GM18867 (cell line): ENCODE data around the gene AHDC1.
"Not testable (repeated sequence)": the region's sequence is repeated elsewhere in the genome, so short reads cannot be mapped to it uniquely, and the experiment has no call there.

Experiments used
- ATAC-seq: cut with Tn5 transposase; IDR thresholded peaks from one replicate; pipeline ENCODE4 v1.9.1; 2021; ENCODE audit warnings: mild to moderate bottlenecking, moderate library complexity; ENCODE audit not compliant: unreplicated experiment

AHDC1 gene

GRCh38 chr1:27519331-27520258 is 84.3 kb downstream of the AHDC1 start:
- ATAC-seq: no peak

- ATAC-seq: no peak
Observed at GRCh38 chr1:27518808-27519207, 85.1 kb downstream of the AHDC1 start.

- no peak for ATAC-seq
Observed at GRCh38 chr1:27517907-27518718, 85.8 kb downstream of the AHDC1 start.

- no peak for ATAC-seq
Observed at GRCh38 chr1:27517301-27517700, 86.6 kb downstream of the AHDC1 start.

GRCh38 chr1:27515626-27516025 is 88.3 kb downstream of the AHDC1 start:
- no peak for ATAC-seq

DNA sequence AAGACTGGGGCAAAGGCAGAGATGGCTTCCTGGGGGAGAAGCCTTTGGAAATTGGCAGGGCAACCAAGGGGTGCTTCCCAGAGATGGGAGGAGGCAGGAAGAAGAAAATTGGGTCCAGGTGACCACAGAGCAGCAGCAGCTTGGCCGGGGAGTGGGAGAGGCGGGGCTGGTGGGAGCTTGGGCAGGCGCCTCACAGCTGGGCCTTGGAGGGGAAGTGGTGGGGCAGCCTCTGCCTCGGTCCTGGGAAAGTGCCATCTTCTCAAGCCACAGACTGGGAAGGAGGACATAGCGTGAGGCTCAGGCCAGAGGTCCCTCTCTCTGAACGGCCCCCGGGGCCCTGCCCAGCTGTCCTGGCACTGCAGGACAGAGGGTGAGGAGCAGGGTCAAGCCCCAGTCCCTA is 90.0 kb downstream of the AHDC1 start:
- ATAC-seq: no peak

- no peak for ATAC-seq
Observed at GRCh38 chr1:27513528-27513927, 90.4 kb downstream of the AHDC1 start.

DNA sequence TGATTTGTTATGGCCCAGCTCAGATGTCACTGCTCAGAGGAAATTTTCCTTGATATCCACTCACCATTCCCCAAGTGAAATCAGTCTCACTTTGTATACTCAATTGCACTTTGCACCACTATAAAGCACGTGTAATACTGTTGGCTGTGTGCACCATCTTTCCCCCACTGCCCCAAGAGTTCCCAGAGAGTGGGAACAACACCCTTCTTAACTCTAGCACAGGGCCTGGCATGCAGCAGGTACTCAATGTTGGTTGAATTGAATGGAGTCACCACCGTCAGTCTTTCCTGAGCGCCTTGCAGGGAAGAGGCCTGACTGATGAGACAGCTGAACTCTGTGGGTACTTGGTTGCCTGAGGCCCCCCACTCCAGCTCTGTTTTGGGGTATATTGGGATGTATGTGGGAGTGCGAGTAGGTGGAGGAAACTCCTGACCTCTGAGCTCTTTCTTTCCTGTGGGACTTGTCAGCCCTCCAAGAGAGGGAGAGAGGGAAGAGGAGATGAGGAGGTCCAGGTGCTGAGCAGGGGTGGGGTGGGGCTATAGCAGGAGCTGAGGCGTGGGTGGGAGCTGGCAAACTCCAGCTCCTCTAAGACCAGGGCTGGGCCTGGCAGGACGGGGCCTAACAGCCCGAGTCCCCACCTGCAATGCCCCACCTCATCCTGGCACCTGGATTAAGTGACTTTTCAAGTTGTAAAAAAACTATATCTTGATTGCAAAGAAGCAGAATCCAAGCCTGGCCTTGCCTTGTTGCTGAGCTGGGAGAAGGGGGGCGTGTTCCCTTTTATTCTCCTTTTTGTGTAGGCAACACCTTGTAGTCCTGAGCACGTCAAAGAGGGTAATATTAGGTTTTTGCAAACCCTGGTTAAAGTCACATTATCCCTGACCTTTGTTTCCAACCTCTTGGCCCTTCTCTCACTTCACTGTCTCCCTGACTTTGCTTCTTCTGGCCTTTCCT is 94.5 kb downstream of the AHDC1 start:
- no peak for ATAC-seq

GRCh38 chr1:27507960-27508665 is 95.8 kb downstream of the AHDC1 start:
- no peak for ATAC-seq

- ATAC-seq: no peak
Observed at GRCh38 chr1:27506703-27507102, 97.2 kb downstream of the AHDC1 start.

GRCh38 chr1:27505420-27505680 is 98.6 kb downstream of the AHDC1 start:
- no peak for ATAC-seq

DNA sequence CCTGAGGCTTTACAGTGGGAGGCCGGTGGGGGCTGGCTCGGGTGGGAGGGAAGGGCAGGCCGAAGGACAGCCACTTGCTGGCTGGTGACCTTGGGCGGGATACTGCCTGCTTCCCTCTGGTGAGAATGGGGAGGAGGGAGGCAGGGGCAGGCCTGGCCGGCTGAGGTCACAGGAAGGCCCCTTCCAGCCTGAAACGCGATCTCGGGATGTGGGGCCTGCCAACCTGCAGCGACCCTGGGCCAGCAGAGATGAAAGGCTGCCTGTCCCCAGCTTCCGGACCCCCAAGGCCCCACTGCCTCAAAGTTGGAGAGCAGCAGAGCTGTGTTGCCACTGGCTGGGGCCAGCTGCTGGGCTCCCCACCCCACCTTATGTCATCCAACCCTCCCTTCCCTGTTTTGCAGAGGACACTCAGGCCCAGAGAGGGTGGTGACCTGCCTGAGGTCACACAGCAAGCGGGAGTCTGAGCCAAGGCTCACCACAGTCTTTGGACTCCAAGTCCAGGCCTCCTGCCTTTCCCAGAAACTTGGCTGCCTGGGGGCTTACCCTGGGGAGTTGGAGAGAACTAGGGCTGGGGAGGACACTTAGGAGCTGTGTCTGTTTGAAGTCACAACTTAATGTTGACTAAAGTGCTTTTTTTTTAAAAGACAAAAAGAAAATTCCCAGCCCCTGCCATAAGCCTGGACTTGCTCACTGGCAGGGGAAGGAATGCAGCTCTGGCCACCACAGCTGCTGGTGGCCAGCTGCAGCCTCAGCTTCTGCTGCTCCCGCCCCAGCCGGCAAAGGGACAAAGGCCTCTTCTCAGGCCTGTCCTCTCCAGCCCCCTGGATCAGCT is 99.1 kb downstream of the AHDC1 start:
- ATAC-seq: no peak

- no peak for ATAC-seq
Observed at GRCh38 chr1:27503844-27504587, 99.9 kb downstream of the AHDC1 start.

- ATAC-seq: no peak
Observed at GRCh38 chr1:27503033-27503432, 100.9 kb downstream of the AHDC1 start.

GRCh38 chr1:27501159-27501558 is 102.8 kb downstream of the AHDC1 start:
- ATAC-seq: not testable (repeated sequence)

DNA sequence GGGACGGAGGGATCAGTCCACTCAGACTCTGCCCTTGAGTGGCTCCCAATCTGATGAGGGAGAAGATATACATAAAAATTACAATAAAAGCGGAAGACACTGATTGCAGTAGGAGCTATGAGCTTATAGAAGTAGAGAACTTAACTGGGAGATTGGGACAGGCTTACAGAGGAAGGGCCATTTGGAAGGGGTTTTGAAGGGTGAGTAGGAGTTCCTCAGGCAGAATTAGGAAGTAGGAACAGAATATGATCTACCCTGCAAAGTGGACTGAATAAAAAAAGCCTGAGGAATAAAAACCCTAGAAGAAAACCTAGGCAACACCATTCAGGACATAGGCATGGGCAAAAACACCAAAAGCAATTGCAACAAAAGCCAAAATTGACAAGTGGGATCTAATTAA is 104.8 kb downstream of the AHDC1 start:
- no peak for ATAC-seq

- no peak for ATAC-seq
Observed at GRCh38 chr1:27496604-27497155, 107.3 kb downstream of the AHDC1 start.

GRCh38 chr1:27492796-27493195 is 111.1 kb downstream of the AHDC1 start:
- ATAC-seq: no peak
